ENCODE measurements around the gene RUFY2.
A peak's percentile ranks its signal among the peaks of the same experiment; 100 is the strongest.

The RUFY2 gene

DNA sequence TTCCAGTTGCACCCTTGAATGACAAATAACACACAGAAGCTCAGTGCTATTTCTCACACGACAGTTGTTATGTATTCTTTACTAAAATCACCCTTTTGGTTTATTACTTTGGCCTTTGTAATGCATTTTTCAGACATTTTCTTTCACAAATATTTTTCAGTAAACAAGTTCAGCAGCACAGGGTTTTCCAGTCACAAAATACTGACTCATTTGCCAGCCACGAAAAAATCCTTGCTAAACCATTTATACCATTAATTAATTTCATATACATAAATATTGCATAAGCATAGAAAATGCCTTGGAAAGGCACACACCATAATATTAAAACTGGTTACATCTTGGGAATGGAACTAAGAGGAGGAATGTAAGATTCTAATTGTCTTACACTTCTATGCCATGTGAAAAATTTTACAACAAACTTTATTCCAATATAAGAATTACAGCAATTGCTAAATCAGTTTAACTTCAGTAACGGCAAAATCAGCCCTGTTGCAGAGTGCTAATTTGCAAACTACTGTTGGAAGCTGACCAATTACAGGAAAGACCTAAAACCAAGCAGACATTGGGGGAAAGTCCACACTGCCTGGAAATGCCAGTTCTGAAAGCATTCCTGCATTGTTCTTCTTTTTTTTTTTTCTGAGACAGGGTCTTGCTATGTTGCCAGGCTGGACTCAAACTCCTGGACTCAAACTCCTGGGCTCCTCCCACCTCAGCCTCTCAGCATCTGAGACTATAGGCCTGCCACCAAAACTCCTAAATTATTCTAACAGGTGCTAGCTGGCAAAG lies 42.8 kb downstream of the RUFY2 start:
- DNase-seq = no peak

DNA sequence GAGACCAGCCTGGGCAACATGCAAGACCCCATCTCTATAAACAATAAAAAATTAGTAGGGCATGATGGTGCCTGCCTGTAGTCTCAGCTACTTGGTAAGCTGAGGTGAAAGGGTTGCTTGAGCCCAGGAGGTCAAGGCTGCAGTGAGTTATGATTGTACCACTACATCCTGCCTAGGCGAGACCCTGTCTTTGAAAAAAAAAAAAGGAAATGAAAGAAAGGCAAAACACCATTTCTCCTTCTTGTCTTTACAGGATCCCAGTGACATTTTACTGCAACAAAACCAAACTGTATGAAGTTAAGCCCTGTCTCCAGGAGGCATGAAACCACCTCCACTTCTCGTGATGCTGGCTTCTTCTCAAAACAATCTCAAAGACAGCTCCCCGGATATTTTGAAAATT lies 44.5 kb downstream of the RUFY2 start:
- no peak for DNase-seq

DNA sequence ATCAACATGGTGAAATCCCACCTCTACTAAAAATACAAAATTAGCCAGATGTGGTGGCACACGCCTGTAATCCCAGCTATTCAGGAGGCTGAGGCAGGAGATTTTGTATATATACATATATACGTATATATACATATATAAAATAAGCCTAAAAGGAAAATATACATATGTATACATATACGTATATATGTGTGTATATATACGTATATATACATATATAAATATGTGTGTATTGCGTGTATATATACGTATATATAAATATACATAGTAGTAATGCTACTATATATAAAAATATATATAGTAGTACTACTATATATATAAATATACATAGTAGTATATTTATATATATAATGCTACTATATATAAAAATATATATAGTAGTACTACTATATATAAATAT lies 47.9 kb downstream of the RUFY2 start:
- no peak for DNase-seq

DNA sequence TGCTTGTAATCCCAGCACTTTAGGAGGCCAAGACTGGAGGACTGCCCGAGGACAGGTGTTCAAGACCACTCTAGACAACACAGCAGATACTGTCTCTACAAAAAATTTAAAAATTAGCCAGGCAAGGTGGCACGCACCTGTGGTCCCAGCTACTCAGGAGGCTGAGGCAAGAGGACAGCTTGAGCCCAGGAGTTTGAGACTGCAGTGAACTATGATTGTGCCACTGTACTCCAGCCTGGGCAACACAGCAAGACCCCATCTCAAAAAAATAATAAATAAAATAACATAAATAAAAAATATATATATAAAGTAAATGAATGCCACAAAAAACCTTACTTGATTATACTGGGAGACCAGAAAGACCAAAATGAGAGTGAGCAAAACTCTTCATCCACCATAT lies 53.5 kb downstream of the RUFY2 start:
- DNase-seq = no peak

GRCh38 chr10:68348265-68348741 lies 58.8 kb downstream of the RUFY2 start:
- DNase-seq = peak; percentile 15 to 35

DNA sequence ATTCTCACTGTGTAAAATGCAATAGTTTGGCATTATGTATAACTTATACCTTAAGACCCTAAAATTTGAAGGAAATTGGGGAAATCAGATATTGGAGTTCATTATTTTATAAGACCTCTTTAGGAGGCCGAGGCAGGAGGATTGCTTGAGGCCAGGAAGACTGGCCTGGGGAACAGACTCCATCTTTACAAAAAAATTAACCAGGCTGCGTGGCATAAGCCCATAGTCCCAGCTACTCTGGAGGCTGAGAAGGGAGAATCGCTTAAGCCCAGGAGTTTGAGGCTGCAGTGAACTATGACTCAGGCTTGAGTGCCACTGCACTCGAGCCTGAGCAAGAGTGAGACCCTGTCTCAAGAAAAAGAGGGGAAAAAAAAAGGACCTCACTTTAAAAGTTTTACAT lies 60.3 kb downstream of the RUFY2 start:
- DNase-seq = no peak

DNA sequence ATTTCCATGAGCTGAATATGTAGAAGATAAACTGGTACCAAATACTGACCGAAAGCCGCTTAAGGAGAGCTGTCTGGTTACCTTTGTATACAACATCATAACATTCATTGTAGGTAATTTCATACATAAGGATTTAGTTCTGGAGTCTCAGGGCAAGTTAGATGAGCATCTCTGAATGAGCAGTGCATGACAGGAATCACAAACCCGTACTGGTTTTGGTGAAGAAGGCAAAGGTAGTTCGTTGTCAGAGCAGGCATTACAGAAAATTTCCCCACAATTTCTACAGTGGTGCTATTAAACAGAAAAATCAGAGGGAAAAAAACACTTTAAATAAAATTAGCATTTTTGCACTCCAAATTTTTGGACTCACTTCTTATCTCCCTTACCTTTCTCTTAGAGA lies 61.5 kb downstream of the RUFY2 start:
- DNase-seq = no peak

GRCh38 chr10:68342909-68343516 lies 64.1 kb downstream of the RUFY2 start:
- DNase-seq = no peak

DNA sequence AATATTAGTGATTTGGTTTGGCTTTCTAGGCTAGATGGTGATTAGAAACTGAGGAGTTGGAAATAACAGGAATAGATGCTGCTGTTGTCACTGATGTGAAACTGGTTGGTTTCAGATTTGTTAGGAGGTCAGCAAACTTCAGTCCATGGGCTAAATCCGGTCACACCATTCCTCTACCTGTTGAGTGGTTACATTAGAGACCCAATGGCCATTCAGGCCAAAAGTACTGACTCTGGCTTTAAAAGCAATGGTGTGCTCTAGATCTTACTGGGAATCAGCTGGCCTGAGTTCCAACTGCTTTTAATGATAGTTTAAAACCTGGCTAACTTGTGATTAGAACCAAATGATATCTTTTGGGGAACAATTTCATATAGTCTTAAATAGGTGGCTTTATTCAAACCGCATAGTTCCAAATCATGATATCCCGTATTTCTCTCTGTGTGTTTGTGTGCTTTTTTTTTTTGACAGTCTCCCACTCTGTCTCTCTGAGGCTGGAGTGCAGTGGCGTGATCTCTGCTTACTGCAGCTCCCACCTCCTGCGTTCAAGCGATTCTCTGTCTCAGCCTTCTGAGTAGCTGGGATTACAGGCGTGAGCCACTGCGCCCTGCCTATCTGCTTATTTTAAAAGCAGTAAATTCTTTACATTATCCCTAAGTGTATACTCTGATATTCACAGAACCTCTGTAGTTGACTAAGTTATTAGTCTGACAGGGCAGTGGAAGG lies 66.6 kb downstream of the RUFY2 start:
- DNase-seq = no peak

- DNase-seq = no peak
Observed at GRCh38 chr10:68336754-68337351, 70.2 kb downstream of the RUFY2 start.

- DNase-seq = no peak
Observed at GRCh38 chr10:68334672-68335467, 72.2 kb downstream of the RUFY2 start.

- no peak for DNase-seq
Observed at GRCh38 chr10:68333440-68334431, 73.3 kb downstream of the RUFY2 start.

DNA sequence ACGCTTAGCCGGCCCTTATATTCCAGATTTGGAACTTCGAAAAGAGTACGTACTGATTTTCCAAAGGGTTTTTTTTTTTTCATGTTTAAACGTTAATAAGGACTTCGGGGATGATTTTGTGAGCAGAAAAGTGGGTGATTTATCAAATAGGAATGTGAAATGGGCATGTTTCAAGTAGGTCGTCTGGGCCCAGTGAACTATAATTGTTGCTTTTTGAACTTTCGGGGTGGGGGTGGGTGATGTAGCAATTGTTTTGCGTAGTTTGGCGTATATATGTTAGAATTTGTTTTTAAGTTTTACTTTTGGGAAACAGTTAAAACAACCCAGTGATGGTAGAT lies 74.0 kb downstream of the RUFY2 start:
- DNase-seq = no peak

DNA sequence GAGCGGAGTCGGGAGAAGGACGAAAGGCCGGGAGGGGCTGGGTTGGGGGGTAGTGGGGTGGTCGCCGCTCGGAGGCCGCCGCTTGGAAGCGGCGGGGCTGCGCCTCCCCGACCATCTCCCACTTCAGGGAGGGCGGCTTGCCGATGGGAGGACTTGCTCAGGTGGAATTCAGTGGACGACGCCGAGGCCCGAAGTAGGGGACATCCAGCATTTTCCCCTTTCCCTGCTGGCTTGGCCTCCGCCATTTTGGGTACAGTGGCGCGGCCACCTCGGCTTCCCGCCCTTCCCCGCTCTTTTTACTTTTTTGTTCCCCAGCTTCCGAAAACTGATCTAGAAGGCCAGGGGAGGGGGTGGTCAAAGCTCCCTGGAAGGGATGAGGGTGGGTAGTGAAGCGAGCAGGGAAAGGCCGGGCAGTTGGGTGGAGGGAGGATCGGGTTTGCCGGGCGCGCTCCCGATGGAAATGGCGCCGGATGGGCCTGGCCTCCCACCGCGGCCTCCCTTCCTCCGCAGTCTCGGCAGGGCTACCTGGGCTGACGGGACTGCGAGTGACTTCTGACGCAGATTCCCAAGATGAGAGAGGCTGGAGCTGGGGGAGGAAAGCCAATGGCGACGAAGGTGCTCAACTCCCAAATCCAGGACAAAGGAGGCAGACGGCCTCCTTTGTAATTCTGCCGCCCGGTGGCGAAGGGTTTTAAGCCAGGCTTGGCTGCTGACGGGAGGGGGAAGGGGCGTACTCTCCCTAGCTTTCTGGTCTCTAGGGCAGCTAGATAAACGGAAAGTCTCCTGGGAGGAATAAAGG lies 74.6 kb downstream of the RUFY2 start, which contains the start of gene PBLD:
Gene PBLD, minus strand, starts transcription at position 670 of the 799 bp plus-strand sequence. CDS start 26,084 bp downstream, outside the sequence.
- DNase-seq = peak; percentile 38 to 53

- DNase-seq = peak; percentile 98 to 99
Observed at GRCh38 chr10:68331455-68332258, 75.4 kb downstream of the RUFY2 start, which contains the start of gene HNRNPH3. HNRNPH3 (plus strand) TSS chr10:68332064; CDS start chr10:68337222, 5,158 bp downstream.

DNA sequence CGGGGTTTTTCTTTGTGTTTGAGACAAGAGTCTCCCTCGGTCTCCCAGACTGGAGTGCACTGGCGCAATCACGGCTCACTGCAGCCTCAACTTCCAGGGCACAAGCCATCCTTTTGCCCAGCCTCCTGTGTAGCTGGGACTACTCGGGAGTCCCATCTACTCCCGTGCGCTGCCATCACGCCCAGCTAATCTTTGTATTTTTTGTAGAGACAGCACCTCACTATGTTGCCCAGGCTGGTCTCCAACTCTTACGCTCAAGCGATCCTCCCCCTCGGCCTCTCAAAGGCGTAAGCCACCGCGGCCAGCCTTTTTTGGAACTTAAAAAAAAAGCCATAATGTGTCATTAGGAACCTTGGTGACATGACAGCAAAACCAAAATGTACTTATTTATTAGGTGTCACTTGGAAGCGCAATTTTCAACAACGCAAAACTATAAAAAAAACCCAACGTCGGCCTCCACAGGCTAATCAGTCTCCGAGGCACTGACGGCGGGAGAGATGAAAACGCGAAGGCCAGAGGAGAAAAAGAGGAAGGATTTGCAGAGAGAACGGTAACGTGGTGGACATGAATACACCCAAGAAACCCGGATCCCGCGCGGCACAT lies 76.1 kb downstream of the RUFY2 start:
- peak; percentile 13 to 14 for DNase-seq

DNA sequence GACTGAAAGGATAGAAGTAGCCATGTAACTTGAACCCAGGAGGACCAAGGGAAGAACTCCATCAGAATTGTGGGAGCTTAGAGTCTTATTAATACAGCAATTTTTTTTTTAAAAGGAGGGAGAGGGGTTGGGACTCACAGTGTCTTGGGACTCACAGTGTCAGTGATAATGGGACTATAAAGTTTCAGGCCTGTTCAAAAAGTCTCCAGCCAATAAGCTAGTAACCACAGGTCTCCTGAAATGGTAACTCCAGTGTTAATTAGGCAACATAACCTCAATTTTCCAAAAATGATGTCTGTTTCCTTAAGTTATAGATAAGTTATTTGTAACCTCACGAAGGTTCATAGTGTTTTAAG lies 77.6 kb downstream of the RUFY2 start:
- no peak for DNase-seq

- DNase-seq = no peak
Observed at GRCh38 chr10:68327889-68328786, 78.9 kb downstream of the RUFY2 start.

Measured in stimulated activated CD4-positive, alpha-beta T cell treated with anti-CD3 and anti-CD28 coated beads, Interleukin-4, amount 100 ng/mL, for 4 hours (primary cell).